NAMALWA (cell line): Measurements from ENCODE around the gene NPRL2.
A peak's percentile ranks its signal among the peaks of the same experiment; 100 is the strongest.

Source experiments
- DNase-seq: peaks from one replicate; pipeline ENCODE4 v3.0.0-alpha.2; 2015; ENCODE audit warnings: low spot score

NPRL2 gene

DNA sequence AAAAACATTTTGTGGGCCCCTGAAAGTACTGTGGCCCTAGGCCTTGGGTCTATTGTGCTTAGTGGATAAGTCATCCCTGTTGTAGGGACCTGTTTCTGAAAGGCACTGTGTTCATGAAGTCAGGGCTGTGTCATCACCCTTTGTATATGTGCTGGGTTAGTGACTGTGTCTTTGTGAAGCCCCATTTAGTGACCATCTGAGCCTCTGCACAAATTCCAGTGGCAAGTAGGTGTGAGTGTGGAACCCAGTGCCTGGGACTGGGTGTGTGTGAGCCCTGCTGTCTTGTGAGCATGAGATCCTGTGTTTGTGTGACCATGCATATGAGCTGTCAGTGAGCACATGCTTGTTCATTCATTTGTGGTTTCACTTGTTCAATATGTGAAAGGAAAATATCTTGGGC lies 46.0 kb downstream of the NPRL2 start:
- DNase-seq: no peak

DNA sequence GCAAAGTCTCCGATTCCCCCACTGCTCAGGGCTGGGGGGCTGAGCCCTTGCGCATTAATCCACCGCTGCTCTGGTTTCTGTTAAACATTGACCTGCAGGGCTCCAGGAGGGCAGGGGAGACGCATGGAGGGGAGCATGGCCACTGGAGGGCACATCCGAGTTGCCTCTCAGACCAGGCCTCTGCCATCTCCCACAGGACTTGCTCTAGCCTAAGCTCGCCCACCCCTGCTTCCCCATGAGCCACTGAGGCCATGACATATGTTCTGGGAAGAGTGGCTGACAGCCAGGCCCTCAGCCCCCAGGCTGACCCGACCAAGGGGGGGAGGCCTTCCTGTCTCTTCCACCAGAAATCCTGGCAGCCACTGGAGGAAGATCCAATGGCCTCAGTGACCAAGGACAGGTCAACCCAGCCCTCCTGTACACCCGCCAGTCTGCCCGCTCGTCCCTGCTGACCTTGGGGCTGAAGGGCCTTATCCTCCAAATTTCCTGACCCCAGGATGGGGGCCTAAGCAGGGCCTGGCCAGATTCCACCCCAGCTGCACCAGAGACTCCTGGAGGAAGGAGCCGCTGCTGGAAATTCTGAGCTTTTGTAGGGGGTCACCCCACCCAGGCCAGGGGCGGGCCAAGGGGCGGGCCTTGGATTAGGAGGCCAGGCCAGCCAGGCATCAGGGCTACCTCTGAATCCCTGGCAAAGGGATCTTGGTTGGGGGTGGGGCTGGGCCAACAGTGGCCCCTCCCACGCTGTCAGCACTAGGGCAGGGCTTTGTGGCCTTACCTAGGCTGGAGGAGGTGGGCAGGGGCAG lies 47.4 kb downstream of the NPRL2 start, which contains the start of gene HYAL1:
TSS of gene HYAL1 (minus strand) at position 562 of the 803 bp plus-strand sequence. CDS start 618 bp downstream, outside the sequence.
- DNase-seq: no peak

DNA sequence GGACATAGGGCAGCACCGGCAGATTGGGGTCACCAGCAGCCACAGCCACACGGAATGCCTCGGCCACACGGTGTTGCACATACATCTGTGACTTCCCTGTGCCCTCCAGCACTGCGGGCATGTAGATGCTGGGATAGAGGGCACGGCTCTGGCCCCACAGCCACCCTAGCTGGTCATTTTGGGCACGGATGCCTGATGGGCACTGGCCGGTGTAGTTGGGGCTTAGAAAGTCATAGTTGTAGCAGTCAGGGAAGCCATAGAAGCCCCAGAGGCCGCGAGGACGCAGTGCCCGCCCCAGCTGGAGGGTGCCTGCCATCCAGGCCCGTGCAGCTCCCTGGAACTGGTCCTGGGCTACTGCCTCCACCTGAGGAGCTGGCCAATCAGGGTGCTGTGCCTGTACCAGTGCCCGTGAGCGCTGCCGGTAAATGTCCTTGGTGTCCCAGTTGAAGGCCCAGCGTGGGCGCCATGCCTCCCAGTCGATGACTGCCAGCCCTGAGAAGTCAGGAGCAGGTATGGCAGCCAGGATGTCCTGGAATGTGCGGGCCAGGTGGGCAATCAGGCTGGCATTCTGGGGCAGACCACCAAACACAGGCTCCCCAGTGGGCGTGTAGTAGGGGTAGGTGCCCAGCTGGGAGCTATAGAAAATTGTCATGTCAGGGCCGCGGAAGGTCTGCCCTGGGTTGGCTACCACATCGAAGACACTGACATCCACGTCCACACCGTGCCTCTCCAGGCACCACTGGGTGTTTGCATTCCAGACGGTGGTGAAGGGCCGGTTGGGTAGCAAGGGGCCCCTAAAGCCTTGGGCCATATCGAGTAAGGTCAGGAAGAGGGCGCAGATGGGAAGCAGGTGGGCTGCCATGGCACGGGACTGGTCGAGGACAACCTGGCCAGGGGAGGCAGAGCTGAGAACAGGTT lies 48.2 kb downstream of the NPRL2 start:
- no peak for DNase-seq

DNA sequence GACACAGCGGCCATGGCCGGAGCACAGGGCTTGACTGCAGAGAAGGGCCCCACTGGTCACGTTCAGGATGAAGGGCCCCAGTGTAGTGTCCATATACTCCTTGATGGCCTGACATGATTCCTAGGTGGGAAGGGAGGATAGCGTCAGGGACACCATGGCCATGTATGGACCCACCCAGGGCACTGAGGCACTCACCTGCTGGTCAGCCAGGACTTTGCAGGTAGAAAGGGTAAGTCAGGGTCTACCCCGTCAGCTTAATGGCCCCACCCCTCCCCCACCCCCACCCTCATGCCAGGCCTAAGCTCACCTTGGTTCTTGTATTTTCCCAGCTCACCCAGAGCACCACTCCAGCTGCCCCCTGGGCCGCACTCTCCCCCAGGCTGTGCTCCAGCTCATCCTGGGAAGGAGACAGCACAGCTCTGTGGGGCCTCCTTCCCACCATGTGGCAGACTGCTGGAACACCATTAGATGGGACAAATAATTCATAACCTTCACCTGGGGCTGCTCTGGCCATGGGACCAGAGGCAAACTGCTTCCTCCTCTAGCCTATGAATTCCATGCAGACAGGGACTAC lies 49.8 kb downstream of the NPRL2 start:
- no peak for DNase-seq

DNA sequence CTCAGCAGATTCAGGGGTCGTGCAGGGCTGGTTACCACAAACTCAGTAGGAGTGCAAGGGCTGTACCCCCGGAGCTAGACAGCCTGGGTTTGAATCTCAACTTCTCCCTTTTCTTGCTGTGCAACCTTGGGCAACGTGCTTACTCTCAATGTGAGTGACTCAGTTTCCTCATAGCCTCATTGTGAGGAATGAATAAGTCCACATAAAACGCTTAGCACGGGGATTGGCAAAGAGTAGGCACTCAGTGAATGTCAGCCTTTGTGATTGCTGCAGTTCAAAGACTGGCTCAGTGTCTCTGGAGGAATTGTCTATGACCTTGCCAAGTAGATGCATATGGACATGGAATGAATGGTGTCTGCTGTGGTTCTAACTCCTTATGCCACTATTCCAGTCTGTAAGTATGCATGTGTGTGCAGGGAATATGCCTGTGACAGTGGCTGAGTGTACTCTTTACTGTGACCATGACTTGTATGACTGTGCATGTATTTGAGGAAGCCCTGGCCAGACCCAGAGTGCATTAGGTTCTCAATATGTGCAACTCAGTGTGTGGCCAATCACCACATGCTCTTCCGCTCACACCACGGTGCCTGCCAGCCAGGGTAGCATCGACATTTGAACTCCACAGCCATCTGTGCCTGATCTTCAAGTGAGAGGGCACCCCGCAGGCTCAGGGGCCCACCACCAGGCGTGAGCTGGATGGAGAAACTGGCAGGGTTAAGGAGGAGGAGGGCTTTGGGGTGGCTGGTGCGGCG lies 50.5 kb downstream of the NPRL2 start:
- DNase-seq: no peak

DNA sequence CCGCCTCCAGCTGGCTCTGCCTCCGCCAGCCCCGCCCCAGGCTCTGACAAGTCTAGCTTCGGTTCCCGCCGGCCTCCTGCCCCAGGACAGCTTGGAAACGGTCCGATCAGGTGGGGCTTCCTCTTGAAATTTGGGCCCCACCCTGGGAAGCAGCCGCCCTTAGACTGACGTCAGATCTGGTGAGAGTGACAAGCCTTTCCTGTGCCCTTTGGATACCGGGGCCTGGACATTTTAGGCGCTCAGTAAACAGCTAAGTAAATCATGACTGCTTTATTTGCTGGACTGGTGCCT lies 51.0 kb downstream of the NPRL2 start:
- DNase-seq: no peak

DNA sequence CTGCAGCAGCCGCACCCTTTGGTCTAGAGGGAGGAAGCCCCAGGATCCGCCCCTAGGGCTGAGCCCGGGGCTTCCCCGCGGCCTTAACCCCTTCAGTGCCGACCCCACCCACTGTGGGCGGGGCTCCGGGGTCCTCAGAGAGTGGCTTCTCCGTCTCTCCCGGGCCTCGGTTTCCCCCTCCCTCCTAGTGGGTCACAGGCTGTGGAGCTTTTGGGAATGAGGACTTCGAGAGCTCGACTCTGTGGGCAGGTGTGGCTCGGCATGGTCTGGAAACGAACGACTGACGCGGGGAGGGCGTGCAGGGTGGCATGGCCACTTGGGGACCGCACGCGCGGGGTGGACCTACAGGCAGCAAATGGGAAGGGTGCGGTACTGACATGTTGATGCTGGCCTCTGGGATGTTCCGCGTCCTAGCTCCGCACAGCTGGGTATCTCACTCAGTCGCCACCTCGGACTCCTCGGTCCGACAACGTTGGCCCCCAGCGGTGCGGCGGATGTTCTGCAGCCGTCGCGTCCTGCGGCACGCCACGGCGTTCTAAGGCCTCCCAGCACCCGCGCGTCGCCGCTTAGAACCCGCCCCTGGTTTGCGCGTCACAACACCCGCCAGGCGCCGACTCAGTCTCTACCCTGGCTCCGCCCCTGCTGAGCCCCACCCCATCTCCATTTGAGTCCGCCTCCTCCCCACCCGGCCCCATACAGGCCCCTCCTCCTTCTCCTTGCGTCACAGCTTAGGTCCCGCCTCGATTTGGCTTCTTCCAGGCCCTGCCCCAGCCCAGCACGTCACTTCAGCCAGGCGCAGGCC lies 51.5 kb downstream of the NPRL2 start, which contains the start of the genes HYAL3 and NAA80:
TSS of gene HYAL3 (minus strand) at position 570 of the 802 bp plus-strand sequence. CDS start 3,803 bp downstream, outside the sequence.
TSS of gene NAA80 (minus strand) at position 570 of the 802 bp plus-strand sequence. CDS start 1,942 bp downstream, outside the sequence.
- DNase-seq: peak; percentile 95

DNA sequence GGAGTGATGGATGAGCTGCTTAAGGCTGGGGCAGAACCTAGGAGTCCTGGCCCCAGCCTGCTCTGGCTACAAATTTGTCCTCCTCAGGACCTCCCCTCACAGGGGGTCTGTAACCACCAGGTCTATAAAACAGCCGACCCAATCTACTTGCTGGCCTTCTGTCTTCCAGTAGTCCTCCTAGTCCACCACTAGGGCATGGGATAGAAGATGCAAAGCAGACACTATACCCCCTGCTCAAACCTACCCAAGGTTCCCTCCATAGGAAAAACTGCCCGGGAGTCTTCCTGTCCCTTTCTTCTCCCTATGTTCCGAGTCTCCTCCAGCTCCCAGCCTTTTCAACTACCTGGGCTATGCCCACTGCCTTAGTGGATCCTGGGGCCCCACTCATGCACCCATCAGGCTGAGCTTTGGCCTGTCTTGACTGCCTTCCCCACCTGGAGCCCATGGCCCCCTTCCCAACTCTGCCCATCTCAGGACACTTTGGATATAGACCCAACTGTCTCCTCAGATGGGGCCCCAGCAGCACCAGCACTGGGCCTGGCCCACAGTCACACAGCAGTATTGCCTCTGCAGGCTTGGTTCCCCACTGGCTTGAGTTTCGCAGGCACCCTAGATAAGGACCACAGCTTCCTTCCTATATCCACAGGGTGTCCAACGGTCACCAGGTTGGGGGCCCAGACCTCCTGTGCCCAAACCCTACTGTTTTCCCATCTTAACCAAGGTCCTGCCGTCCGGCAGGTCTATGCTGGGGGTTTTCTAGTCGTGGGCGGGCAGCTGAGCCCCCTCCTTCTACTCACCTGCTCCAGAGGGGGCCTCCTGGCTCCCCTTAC lies 52.5 kb downstream of the NPRL2 start:
- no peak for DNase-seq

DNA sequence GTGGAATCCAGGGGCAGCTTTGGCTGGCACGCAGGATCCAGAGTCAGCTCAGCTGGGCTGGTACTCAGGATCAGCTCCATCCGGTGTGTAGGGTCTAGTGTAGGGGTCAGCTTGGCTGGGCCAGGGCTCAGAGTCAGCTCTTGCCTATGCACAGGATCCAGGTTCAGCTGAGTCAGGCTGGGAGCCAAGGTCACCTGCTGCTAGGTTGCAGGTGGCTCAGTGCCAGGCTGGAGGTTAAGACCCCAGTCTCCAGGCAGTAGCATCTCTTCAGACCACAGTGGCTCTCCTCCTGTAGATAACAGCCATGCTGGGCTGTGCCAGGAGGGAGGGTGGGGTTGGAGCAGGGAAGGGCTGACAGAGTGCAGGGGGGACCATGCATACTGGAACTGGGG lies 53.2 kb downstream of the NPRL2 start:
- no peak for DNase-seq
